ENCODE results near the gene CNTNAP2.

CNTNAP2 gene

GRCh38 chr7:148337246-148337965 is 2220.8 kb downstream of the CNTNAP2 start:
- H3K4me1 ChIP-seq (ENCODE audit: low read depth, poor library complexity, severe bottlenecking), result peaks cover 3% of the 10 kb centered on the region
- no peak for TF ChIP-seq CTCF (conservative IDR thresholded peaks at IDR 0.05; ENCODE audit: low read depth, low read length)

DNA sequence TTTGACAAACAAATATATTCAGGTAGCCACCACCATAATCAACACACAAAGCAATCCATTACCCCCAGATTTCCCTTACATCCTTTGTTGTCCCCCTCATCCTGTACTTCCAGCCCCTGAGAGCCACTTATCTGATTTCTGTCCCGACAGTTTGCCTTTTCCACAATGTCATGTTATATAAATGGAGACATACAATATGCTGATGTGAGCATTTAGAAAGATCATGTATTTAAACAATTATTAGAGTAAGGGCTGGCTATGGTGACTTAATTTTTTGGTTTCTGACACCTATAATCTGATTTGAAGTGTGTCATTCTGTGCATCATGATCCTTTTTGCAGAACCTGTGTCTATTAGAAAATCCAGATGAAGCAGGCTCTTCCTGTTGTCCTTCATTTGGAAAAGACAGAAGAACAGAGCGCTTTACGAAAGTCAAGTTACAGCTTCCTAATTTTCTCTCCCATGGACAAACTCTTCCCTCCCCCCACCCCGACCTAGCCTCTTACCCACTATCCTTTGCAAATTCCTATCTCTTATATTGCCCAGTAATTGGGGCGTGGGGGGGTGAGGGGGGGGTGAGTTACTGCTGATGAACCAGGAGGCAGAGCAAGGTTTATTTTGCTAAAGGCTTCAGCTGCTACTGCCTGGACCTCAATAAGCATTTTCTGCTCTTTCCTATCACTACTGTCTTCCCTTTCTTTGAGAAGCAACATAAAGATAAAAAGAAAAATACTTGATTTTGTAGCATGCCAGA is 2221.6 kb downstream of the CNTNAP2 start:
- H3K4me1 ChIP-seq (ENCODE audit: low read depth, poor library complexity, severe bottlenecking), result peaks cover 3% of the 10 kb centered on the region
- no peak overlapping the region for H3K9ac ChIP-seq
- no peak overlapping the region for H3K4me3 ChIP-seq (IDR thresholded peaks at IDR 0.05; ENCODE audit: insufficient read depth, low read depth, low read length)
- no peaks in the 10 kb centered on the region for H4K20me1 ChIP-seq (ENCODE audit: insufficient read depth)
- H3K27me3 ChIP-seq (ENCODE audit: insufficient read depth, low read depth), result peaks cover 8% of the 10 kb centered on the region; the same call in 1 of the 2 replicates
- TF ChIP-seq CTCF (conservative IDR thresholded peaks at IDR 0.05; ENCODE audit: low read depth, low read length), result no peak
- no peaks in the 10 kb centered on the region for H3K36me3 ChIP-seq (ENCODE audit: insufficient read depth)
- no peak overlapping the region for H3K4me2 ChIP-seq
- H3K27ac ChIP-seq, result no peak overlapping the region
- no peak overlapping the region for H2AFZ ChIP-seq (ENCODE audit: low read depth)
- H3K79me2 ChIP-seq (ENCODE audit: insufficient read depth, low read depth), result no peaks in the 10 kb centered on the region

More at GRCh38 chr7:148337246-148337965, 2220.8 kb downstream of the CNTNAP2 start:
- Histone ChIP-seq H3K27me3 (ENCODE audit: insufficient read depth, low read depth) (peaks cover 8% of the 10 kb centered on the region; the same call in 1 of the 2 replicates), H3K36me3 (ENCODE audit: insufficient read depth) (no peaks in the 10 kb centered on the region), H3K4me3 (IDR thresholded peaks at IDR 0.05; ENCODE audit: insufficient read depth, low read depth, low read length) (no peak overlapping the region), H3K27ac (no peak overlapping the region), H2AFZ (ENCODE audit: low read depth) (no peak overlapping the region), H4K20me1 (ENCODE audit: insufficient read depth) (no peaks in the 10 kb centered on the region), H3K4me2 (no peak overlapping the region), H3K9ac (no peak overlapping the region), H3K79me2 (ENCODE audit: insufficient read depth, low read depth) (no peaks in the 10 kb centered on the region)

- Histone ChIP-seq H3K4me2 (no peak overlapping the region), H3K36me3 (ENCODE audit: insufficient read depth) (no peaks in the 10 kb centered on the region), H3K27ac (no peak overlapping the region), H3K4me3 (IDR thresholded peaks at IDR 0.05; ENCODE audit: insufficient read depth, low read depth, low read length) (no peak overlapping the region), H2AFZ (ENCODE audit: low read depth) (no peak overlapping the region), H3K9ac (no peak overlapping the region), H3K27me3 (ENCODE audit: insufficient read depth, low read depth) (peaks cover 8% of the 10 kb centered on the region; the same call in 1 of the 2 replicates), H3K4me1 (ENCODE audit: low read depth, poor library complexity, severe bottlenecking) (peaks cover 3% of the 10 kb centered on the region), H3K79me2 (ENCODE audit: insufficient read depth, low read depth) (no peaks in the 10 kb centered on the region), H4K20me1 (ENCODE audit: insufficient read depth) (no peaks in the 10 kb centered on the region)
- TF ChIP-seq CTCF (conservative IDR thresholded peaks at IDR 0.05; ENCODE audit: low read depth, low read length), result no peak
Observed at GRCh38 chr7:148340438-148341280, 2224.1 kb downstream of the CNTNAP2 start.

DNA sequence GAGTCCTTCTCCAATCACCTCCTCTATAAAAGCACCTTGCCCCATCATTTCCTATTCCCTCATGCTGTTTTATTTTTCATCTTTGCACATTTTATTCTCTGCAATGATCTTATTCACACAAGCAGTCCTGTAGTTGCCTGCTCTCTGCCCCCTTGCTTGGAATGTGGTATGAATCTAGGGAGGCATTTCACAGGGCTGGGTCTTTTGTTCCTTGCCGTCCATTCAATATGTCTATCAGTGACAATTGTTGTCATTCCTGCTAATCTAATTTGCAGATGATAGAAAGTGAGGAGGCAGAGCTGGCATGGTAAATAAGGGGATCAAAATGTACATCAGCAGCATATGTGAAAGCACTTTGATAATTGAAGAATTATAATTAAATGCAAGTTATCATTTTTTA is 2227.8 kb downstream of the CNTNAP2 start:
- H3K4me3 ChIP-seq (IDR thresholded peaks at IDR 0.05; ENCODE audit: insufficient read depth, low read depth, low read length), result no peak overlapping the region
- no peaks in the 10 kb centered on the region for H4K20me1 ChIP-seq (ENCODE audit: insufficient read depth)
- H2AFZ ChIP-seq (ENCODE audit: low read depth), result no peak overlapping the region
- no peak for TF ChIP-seq CTCF (conservative IDR thresholded peaks at IDR 0.05; ENCODE audit: low read depth, low read length)
- no peak overlapping the region for H3K27ac ChIP-seq
- H3K36me3 ChIP-seq (ENCODE audit: insufficient read depth), result no peaks in the 10 kb centered on the region
- no peak overlapping the region for H3K9ac ChIP-seq
- peaks cover 8% of the 10 kb centered on the region; the same call in 1 of the 2 replicates for H3K27me3 ChIP-seq (ENCODE audit: insufficient read depth, low read depth)
- no peaks in the 10 kb centered on the region for H3K79me2 ChIP-seq (ENCODE audit: insufficient read depth, low read depth)
- no peak overlapping the region for H3K4me2 ChIP-seq
- no peaks in the 10 kb centered on the region for H3K4me1 ChIP-seq (ENCODE audit: low read depth, poor library complexity, severe bottlenecking)

All from KMS-11 (cell line).